Activated CD8-positive, alpha-beta memory T cell treated with anti-CD3 and anti-CD28 coated beads for 24 hours (primary cell): ENCODE data around the gene FLT1.

Experiments
- DNase-seq: peaks from one replicate; pipeline ENCODE4 v3.0.0-alpha.2; 2020

Gene FLT1

DNA sequence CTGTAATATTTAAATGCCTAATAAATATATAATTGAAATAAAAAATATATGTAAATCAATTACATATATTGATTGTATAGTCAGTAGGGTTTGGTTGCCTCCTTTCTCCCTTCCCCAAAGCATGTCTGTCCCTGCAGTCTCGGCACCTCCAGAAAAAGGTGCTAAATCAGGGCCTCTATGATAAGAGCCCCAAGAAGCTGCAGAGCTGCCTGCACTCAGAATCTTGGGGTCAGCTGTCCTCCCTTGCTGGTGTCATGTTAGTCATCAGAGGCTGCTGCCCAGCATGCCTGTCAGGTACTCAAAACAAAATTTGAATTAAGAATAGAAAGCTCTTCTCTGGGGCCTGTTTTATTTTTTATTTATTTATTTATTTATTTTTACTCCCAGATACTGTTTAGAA is 9.8 kb downstream of the FLT1 start:
- DNase-seq = no peak

DNA sequence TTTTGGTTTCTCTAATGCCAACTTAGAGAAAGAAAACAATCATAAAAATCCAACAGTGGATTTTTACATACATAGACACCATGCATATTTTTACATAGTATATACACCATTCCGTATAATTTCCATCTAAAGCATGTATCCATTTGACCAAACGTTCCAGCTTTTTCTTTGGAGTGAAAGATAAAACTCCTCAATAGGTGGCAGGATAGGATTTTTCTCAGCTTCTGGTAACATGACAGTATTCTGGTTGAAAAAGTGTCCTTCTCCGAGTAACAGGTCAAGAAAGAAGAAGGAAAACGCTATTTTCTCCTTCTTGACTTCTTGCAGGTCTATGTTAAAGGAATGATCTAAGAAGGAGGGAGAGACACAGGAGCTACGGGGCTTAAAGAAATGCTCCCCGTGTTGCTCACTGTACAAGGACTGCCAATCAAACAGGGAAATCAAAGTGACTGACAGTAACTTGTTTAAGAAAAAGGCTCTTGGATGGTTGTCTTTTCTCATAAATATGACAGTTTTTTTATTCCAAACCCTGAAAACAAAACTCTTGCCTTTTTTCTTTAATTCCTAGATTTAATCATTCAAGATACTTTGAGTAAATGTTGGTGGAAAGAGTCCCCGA is 11.5 kb downstream of the FLT1 start:
- DNase-seq = no peak

DNA sequence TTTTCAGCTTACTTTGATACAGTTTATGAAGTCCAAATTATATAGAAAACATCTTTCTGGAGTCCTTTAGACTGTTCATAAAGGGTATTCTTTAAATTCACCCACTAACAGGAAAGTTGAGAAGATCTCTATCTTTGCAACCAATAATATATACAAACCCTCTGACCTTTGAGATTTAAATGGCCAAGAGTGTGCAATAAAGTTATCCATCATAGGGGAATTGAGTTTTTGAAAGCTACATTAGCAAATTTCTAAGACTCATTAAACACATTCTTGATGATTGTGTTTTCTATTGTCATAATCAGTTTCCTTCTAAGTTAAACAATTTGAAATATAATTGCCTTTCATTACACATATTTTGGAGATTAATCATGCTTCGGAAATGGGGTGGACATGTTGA is 15.9 kb downstream of the FLT1 start:
- DNase-seq = no peak

DNA sequence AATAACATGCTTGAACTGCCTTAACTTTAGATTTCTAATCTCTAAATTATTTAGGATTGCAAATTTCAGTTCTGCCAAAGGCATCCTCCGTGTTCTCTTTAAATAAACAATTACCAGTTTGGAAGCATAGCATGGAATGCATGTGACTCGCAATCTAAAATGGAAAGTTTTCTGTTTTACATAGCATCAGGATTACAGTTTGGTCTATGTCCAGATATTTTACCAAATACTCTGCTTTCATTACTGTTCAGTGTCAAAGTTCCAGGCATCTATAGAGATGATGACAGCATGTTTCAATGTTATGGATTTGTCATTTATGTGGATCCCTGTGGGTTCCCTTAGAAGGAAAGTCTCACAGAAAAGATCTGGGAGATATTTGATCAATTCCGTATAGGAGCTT is 16.8 kb downstream of the FLT1 start:
- DNase-seq = no peak

DNA sequence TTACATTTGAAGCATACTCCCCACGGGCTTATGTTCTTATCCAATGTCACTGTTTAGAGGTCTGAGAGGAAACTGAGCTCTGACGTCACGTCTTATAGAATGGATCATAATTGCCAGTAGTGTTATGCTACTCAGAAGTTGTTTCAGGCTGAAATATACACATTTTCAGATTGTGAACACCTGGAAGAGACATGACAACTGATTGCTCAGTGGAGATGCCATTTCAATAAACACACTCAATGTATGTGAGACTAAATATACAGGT is 17.3 kb downstream of the FLT1 start:
- DNase-seq = no peak

DNA sequence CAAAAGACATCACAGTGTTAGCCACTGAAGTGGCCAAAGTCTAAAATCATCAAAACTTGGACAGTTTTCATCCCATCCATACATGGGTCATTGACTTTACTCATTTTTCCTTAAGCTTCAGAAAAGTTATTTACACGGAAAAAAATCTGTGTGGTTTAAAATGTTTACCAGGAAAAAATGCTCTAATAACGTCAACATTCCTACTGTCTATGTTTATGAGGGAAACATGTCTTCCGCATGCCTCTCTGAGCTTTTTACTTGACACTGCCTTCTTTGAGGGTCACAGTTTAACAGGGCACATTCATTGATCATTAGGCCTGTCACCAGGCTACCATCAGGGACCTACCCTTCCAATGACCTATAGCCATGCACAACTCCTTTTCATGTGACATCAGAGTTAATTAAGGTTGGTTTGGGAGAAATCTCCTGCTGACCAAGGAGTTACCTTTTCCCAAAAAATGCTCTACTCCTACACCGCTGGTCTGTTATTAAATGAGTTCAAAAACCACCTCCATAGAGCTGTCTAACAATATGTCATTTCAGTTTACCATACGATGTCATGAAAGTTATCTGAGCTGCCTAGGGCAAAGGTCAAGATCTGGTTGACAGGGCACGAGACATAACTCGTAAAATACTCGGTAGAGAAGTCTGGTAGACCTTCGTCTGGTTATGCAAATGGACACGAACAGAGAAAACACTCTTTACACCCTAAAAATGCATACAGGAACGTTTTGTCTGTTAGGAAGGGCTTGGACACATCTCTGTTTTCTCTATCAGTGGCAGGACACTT is 17.8 kb downstream of the FLT1 start:
- DNase-seq = no peak

DNA sequence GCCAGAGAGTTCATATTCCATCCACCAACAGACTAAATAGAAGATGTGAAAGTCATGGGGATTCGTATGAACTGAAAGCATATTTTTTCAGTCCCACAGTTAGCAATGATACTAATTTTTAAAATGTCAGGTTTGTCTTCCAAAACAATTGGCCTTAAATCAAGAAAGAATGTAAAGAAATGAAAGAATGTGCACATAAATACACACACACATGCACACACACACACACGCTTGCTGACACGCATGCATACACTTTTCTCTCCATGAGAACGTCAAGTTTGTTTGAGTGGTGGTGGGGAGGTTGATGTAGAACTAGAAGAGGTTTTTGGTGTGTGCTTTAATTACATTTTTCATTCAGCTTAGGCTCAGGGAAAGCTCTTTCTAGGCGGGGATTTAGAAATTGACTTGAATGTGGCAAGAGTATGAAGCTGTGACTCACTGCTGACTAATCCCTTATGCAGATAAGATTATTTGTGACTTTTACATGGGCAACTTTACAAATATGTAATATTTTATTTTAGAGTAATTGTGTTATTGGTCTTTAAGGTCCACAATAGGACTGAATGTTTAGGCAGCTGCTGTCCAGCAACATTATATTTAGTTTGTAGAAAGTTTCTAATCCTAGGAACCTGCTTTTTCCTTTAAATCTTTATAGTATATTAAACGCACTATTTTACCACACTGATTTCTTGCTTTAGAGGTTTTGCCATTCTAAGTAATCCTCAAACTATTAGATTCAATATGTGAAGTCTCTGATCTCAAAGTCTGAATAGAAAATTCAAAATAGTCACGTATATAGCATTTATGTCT is 18.8 kb downstream of the FLT1 start:
- DNase-seq = no peak

DNA sequence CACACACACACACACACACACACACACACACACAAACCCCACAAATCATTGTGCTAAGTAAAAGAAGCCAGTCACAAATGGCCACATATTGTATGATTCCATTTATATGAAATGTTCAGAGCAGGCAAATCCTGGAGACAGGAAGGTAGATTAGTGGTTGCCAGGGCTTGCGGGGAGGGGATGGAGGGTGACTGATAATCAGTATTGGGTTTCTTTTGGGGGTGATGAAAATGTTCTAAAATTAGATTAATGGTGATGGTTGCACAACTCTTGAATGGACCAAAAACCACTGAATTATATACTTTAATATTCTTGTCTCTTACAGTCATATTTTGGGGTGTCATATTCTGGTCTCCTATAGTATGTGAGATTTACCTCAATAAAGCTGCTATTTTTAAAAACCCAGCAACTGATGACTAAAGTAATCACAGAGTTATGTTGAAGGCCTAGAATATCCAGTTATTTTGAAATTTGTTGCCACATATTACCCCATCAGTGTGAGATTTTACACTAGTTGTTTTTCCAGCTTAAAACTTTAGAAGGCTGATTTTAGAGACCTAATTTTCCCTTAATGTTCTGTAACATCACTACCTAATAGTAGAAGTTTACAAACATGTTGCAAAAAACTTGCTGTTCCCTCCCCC is 20.3 kb downstream of the FLT1 start:
- no peak for DNase-seq

DNA sequence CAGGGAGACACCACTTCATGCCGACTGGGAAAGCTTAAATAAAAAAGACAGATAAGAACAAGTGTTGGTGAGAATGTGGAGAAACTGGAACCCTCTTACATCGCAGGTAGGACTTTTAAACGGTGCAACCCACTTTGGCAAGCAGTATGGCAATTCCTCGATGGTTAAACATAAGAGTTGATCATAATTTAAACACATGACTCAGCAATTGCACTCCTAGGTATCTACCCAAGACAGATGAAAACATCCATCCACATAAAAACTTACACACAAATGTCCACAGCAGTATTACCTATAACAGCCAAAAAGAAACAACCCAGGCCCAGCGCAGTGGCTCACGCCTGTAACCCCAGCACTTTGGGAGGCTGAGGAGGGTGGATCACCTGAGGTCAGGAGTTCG is 21.9 kb downstream of the FLT1 start:
- no peak for DNase-seq

DNA sequence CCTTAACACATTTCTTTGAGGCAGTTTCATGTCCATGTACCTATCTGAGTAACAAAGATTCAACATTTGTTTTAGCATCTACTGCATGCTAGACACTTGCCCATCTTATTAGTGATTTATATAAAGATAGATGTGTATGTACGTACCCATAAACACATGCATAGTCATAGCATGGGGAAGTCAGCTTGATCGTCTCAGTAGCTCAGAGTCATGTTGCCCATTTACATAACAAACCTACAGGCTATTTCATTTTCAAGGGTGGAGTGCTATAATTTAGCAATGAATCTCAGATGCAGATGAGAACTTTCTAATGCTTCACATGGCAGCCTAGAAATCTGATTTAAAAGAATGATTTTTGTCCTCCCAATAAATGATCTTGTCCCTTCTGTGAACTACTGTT is 23.5 kb downstream of the FLT1 start:
- no peak for DNase-seq

DNA sequence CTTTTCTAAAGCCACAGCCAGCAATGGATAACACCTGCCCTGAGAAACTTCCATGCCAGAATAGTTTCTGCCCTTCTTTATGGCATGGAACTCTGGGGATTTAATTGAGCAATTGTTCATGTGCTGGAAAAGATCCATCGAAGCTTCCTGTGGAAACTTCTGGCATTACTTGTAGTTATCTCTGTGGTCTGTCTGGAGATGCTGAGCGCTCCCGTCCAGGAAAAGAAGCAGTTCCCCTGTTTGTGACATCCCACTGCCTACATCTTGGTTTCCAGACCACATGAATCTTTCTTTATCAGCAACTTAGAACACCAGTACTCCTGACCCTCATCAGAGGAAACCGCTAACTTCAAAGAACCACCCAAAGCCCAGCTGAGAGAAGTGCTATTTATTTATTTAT is 24.6 kb downstream of the FLT1 start:
- no peak for DNase-seq

DNA sequence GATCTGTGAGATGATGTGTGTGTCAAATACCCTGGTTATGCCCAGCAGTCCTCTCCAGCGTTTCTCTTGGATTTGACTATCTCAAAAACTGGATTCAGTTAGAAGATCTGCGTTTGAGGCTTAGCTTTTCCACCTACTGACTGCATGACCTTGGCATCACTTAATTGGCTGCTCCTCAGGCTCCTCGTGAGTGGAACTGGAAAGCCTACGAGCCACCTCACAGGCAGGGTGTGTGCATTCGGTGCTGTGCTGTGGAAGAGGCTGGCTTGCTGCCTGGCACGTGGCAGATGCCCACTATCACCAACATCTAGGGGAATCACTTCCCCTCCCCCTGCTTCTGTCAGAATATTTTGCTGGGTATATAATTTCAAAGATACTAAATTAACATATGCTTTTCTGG is 25.6 kb downstream of the FLT1 start:
- no peak for DNase-seq

DNA sequence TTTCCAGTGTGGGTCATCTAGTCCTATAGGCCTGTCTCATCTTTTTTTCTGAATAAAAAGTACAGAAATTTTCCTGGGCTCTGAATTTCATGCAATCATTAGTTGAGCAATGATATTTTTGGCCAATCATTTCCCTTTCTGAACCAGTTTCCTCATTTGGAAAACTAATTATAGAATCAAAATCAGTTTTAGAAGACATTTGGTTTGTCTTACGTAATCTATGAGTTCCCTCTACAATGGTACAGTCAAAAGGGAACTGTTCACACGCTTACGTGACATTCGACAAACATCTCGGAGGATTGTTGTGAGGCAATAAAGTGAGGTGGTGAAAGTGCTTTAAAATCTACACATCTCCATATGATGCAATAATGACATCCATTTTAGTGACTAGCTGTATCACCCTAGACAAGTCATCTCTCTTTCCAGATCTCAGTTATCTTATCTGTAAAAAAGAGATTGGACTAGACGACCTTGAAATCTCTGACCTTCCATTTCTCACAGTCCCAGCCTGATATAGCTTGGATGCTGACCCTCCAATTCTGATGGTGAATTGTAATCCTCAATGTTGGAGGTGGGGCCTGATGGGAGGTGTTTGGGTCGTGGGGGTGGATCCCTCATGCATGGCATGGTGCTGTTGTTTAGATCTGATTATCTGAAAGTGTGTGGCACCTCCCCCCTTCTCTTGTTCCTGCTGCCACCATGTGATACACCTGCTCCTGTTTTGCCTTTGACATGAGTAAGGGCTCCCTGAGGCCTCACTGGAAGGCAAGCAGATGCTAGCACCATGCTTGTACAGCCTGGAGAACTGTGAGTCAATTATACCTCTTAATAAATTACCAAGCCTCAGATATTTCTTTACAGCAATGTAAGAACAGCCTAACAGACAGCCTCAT is 26.7 kb downstream of the FLT1 start:
- DNase-seq = no peak

DNA sequence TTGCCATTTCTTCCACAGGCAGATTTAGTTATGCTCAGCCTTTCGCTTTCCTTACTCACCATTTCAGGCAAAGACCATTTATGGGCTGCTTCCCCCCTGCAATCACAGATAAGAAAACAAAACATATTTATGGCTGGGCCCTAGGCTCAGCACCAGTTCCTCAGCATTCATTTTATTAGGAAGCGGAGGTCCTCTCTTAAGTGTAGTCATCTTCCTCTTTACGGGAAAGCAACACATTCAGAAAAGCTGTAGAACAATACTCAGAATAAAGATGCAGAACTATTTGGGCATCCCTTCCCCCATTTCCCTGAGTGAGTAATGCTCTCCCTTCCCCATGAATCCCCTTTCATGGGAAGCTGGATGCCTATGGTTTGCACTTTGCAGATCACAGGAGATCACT is 27.9 kb downstream of the FLT1 start:
- no peak for DNase-seq

DNA sequence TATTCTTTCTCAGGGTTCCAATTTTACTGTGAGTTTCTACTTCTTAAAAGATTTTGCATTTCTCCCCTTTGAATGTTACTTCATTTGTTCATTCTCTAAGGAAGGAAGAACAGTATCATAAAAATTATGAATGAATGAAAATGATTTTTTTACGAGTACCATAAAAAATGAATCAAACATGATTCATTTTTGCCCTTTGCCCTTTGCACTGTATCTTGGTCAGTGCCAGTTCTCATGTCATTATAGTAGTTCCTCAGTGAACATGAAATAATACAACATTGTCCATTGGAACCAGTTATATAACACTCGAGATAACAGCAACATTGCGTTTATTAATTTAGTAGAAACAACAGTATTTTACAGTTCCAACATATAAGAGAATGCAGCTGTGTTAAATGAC is 28.8 kb downstream of the FLT1 start:
- no peak for DNase-seq

DNA sequence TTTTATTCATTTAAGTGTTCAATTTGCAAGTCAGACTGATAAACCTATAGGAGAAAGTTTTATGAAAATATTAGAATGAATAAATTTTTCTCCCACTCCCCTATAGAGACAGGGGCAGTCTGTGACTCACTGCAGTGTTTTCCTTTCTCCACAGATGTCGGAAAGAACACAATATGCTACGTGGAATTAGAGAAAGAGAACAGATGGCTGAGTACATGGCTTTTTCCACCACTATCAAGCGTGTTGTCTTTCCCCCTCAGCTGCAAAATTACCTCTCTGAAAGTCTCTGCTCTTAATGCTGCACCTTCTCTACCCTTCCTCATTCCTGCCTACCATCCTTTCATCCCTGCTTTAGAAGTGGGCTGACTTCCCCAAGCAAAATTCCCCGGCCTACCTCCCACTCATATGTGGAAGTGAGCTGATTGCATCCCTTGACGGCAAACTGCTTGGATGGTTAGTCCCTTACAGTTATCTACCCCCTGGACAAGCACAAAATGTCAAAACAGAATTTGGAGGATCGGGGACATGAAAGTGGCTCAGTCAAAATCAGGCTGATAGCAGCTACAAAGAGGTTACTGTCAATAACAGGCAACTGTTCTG is 30.0 kb downstream of the FLT1 start:
- no peak for DNase-seq

DNA sequence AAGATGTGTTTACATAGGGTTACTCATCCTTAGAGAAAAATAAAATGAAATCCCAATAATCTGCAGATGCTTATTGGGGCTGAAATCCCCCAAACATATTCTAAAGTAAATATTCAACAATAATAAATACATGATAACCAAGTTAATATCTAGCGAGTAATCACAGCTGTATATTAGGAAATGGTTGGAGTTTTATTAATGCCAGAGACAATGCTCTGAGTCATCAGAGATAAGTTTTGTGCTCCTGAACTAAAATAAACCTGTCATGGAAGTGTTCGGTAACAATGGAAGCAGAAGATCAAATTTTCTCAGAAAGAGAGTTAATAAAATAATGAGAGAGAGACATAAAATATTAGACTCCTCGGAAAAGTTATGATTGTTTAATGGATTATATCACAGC is 31.4 kb downstream of the FLT1 start:
- no peak for DNase-seq

DNA sequence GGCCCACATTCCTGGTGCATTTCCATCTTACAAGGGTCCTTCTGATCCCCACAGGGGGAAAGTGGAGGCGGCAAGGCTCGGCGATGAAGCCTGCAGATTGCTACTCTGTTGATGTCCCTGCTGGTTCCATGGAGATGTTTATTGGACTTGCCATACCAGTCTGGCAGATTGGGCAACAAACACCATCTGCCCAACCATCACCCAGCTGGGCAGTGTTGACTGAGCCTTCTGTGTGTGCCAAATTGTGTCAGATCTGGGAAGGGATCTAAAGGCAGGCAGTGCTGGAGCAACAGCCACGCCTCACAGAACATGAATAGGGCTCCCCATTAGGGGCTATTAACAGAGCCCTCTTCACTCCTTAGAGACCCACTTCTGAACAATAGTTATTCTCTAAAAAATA is 35.0 kb downstream of the FLT1 start:
- DNase-seq = no peak

DNA sequence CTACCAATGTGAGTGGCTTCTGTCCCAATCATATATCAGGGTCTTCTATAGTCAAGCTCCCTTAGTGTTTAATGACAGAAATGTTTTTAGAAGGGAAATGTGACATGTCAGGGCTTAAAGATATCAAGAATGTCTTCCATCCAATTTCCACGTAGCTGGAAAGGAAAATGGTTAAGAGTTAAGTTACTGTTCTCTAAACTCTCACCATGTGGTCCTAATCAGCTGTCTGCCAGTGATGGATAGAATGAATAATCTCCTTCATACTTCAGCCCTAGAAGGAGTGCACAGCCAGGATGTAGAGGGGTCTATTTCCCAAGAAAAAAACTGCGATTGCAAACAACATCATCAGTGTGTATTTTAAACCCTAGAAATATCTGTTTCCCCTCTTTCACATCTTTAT is 36.3 kb downstream of the FLT1 start:
- no peak for DNase-seq

DNA sequence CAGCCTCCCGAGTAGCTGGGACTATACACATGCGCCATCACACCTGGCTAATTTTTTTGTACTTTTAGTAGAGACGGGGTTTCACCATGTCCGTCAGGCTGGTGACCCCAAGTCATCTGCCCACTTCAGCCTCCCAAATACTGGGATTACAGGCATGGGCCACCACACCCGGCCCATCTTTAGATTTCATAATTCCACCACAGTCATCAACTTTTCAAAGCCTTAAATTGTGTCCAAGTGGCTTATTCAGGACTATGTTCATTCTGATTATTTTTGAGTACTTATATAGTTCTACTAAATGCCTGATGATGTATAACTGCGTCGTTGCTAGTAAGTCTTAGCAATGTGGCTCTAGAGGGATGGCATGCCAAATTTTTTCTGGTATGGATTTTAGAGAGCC is 36.9 kb downstream of the FLT1 start:
- DNase-seq = no peak

DNA sequence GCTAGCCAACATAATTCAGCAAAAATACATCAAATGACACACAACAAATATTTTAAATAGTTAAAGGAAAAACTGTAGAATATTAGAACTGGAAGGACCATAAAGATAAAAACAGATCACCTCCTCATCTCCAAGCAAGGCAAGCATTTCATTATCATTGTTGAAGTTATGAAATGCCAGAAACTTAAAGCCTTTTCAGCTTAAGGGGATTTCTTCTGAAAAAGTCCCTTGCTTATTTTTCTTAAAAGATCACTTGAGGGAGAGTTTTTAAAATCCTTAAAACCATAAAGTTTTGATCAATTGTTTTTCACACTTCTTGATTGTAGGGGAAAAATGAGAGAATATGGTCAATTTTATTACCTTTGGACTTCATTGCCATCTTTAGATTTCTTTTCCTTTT is 37.4 kb downstream of the FLT1 start:
- DNase-seq = no peak

DNA sequence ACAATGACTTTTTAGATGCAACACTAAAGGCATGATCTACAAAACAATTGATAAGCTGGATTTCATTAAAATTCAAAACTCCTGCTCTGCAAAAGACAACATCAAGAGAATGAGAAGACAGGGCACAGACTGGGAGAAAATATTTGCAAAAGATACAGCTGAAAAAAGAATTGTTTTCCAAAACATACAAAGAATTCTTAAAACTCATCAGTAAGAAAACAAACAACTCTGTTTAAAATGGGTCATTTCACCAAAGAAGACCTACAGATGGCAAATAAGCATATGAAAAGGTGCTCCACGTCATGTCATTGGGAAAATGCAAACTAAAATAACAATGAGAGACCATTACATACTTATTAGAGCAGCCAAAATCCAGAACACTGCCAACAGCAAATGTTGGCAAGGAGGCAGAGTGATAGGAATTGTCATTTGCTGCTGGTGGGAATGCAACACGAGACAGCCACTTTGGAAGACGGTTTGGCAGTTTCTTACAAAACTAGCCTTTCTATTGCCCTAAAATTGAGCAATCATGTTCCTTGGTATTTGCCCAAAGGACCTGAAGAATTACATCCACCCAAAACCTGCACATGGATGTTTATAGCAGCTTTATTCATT is 39.2 kb downstream of the FLT1 start:
- no peak for DNase-seq
